Caco-2 (cell line): ENCODE data around the gene KLF7. TPM values are rescaled to one million over a fixed set of nuclear protein-coding genes. Genes with fewer than 3 reads are reported as not detected.

Experiments
- BruUV-seq: library from RNA; stranded (reverse); fragments of 400-500 nt; replicated peaks from 2 replicates; lab custom pipeline; 2021; lab: Mats Ljungman, UMichigan
- CTCF ChIA-PET: fragments of 300-600 bp; sonication (Branson Sonifier 250); formaldehyde crosslinking; loops from one replicate; lab custom pipeline; 2022; ENCODE audit warnings: antibody characterized with exemption; lab: Charles Lee
- POLR2A ChIA-PET: fragments of 300-600 bp; sonication (Branson Sonifier 250); formaldehyde crosslinking; loops from one replicate; lab custom pipeline; 2022; ENCODE audit warnings: antibody characterized with exemption; lab: Charles Lee
- DNase-seq, 2 experiments: peaks; one replicate each; pipeline versions ENCODE4 v3.0.0 to v3.0.0-alpha.2; 2020 to 2022
- H3K27me3 ChIP-seq: replicated peaks from 2 replicates; pipeline ENCODE4 v1.6.0; 2011; ENCODE audit warnings: low read length; ENCODE audit not compliant: control insufficient read depth, insufficient read depth
- H3K36me3 ChIP-seq: 2 replicates; pipeline ENCODE4 v1.5.1; 2011; ENCODE audit warnings: low read length; ENCODE audit not compliant: control insufficient read depth, insufficient read depth
- H3K4me1 ChIP-seq: fragments of 250-450 bp; sonication (Bioruptor Pico); 2 replicates; pipeline ENCODE4 v1.5.1; 2020; ENCODE audit warnings: mild to moderate bottlenecking
- H3K4me3 ChIP-seq: 2 replicates; pipeline ENCODE4 v1.5.1; 2011; ENCODE audit warnings: low read depth, mild to moderate bottlenecking, control low read depth, low read length
- H3K9me3 ChIP-seq: fragments of 250-450 bp; sonication (Bioruptor Pico); 2 replicates; pipeline ENCODE4 v1.5.1; 2020; ENCODE audit warnings: mild to moderate bottlenecking, moderate library complexity
- H3K27ac Mint-ChIP-seq: one replicate; pipeline ENCODE4 v1.8.0; 2022; ENCODE audit warnings: mixed read lengths; ENCODE audit not compliant: unreplicated experiment
- H3K27me3 Mint-ChIP-seq: one replicate; pipeline ENCODE4 v1.8.0; 2022; ENCODE audit warnings: mixed read lengths; ENCODE audit not compliant: insufficient read depth, unreplicated experiment
- H3K36me3 Mint-ChIP-seq: one replicate; pipeline ENCODE4 v1.8.0; 2022; ENCODE audit warnings: mild to moderate bottlenecking, mixed read lengths; ENCODE audit not compliant: insufficient read depth, unreplicated experiment
- H3K4me1 Mint-ChIP-seq: one replicate; pipeline ENCODE4 v1.8.0; 2022; ENCODE audit warnings: low read depth, mixed read lengths; ENCODE audit not compliant: unreplicated experiment
- H3K4me3 Mint-ChIP-seq: one replicate; pipeline ENCODE4 v1.8.0; 2022; ENCODE audit warnings: mild to moderate bottlenecking, moderate library complexity, mixed read lengths; ENCODE audit not compliant: unreplicated experiment
- H3K9me3 Mint-ChIP-seq: one replicate; pipeline ENCODE4 v1.8.0; 2022; ENCODE audit warnings: mixed read lengths; ENCODE audit not compliant: unreplicated experiment
- CTCF ChIP-seq, 2 experiments: fragments of 200-600 bp in 1 of 2; IDR thresholded peaks; 1 replicate in 1 of 2; 2 replicates in 1 of 2; pipeline versions ENCODE4 v1.5.1 to v1.8.0; 2011 to 2022; ENCODE audit warnings: antibody characterized with exemption in 1 of 2, control low read depth in 1 of 2, inconsistent platforms in 1 of 2, low read depth in 1 of 2, low read length in 1 of 2, mild to moderate bottlenecking in 1 of 2, moderate library complexity in 1 of 2; ENCODE audit not compliant: insufficient read depth in 1 of 2, severe bottlenecking in 1 of 2, unreplicated experiment in 1 of 2
- intact Hi-C: fragments of 100-400 bp; cut with micrococcal nuclease; formaldehyde crosslinking; loops from one replicate; pipeline ENCODE4 v1.10.0; 2022; ENCODE audit not compliant: unreplicated experiment
- total RNA-seq: library from RNA; stranded (reverse); gene quantifications from 2 replicates; pipeline ENCODE4 v1.2.3, GENCODE V29; 2022

Gene KLF7
- total RNA-seq, 1 experiment from 2014 or later = 0.36 TPM

GRCh38 chr2:207153266-207153975, 12.3 kb downstream of the KLF7 start:
- BruUV-seq = no TSS peak
- no peak overlapping the region for H3K4me3 Mint-ChIP-seq
- no peak for DNase-seq
- H3K27me3 Mint-ChIP-seq = peaks cover 21% of the 10 kb centered on the region
- no peak for TF ChIP-seq CTCF (IDR thresholded peaks at IDR 0.05; ENCODE audit: insufficient read depth in 1 of 2, low read depth in 1 of 2, low read length in 1 of 2, severe bottlenecking in 1 of 2, unreplicated experiment in 1 of 2)
- H3K27me3 ChIP-seq = no peaks in the 10 kb centered on the region
- no peaks in the 10 kb centered on the region for H3K36me3 Mint-ChIP-seq
- no peaks in the 10 kb centered on the region for H3K4me1 ChIP-seq
- CTCF ChIA-PET = no interaction called here
- H3K27ac Mint-ChIP-seq = no peak overlapping the region
- intact Hi-C loops = no loop called here
- H3K9me3 ChIP-seq = no peaks in the 10 kb centered on the region
- H3K4me3 ChIP-seq = no peak overlapping the region
- POLR2A ChIA-PET = no interaction called here
- no peaks in the 10 kb centered on the region for H3K36me3 ChIP-seq
- H3K4me1 Mint-ChIP-seq = no peaks in the 10 kb centered on the region
- no peaks in the 10 kb centered on the region for H3K9me3 Mint-ChIP-seq

DNA sequence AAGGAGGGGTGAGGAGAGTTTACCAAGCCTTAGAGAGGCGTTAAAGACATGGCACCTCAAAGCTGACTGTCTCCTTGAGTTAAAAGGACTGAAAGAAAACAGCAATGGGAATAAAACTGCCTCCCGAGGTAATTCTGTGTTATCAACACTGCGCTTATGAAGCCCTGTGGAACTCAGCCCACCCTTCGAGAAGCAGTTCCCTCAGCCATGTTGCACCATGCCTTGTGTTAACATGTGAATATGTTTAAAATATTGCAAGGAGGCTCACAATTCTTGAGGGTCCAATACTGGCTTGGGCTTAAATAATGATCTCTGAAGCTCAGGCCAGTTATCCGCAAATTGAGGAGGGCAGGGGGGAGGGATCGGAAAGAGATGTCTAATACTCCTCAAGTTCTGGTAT, 14.7 kb downstream of the KLF7 start:
- Histone ChIP-seq H3K4me3 (no peak overlapping the region), H3K9me3 (no peaks in the 10 kb centered on the region), H3K4me1 (no peaks in the 10 kb centered on the region), H3K27me3 (no peaks in the 10 kb centered on the region), H3K36me3 (no peaks in the 10 kb centered on the region)
- ChIA-PET POLR2A (no interaction called here), CTCF (interaction anchor here (0.5 kb wide), 1 partner anchor 370 kb away, joined by 6 read pairs; no protein-coding TSS in a partner anchor)
- no peak overlapping the region for H3K27ac Mint-ChIP-seq
- no peaks in the 10 kb centered on the region for H3K4me1 Mint-ChIP-seq
- no peak overlapping the region for H3K4me3 Mint-ChIP-seq
- TF ChIP-seq CTCF (IDR thresholded peaks at IDR 0.05; ENCODE audit: insufficient read depth in 1 of 2, low read depth in 1 of 2, low read length in 1 of 2, severe bottlenecking in 1 of 2, unreplicated experiment in 1 of 2) = no peak
- H3K36me3 Mint-ChIP-seq = no peaks in the 10 kb centered on the region
- intact Hi-C loops = no loop called here
- DNase-seq = no peak
- no TSS peak for BruUV-seq
- H3K9me3 Mint-ChIP-seq = no peaks in the 10 kb centered on the region
- H3K27me3 Mint-ChIP-seq = peaks cover 13% of the 10 kb centered on the region

GRCh38 chr2:207150284-207150683, 15.5 kb downstream of the KLF7 start:
- Histone ChIP-seq H3K9me3 (no peaks in the 10 kb centered on the region), H3K4me1 (no peaks in the 10 kb centered on the region)

More at GRCh38 chr2:207150284-207150683, 15.5 kb downstream of the KLF7 start:
- ChIA-PET POLR2A (no interaction called here), CTCF (no interaction called here)
- no peaks in the 10 kb centered on the region for H3K4me1 Mint-ChIP-seq
- no peak for TF ChIP-seq CTCF (IDR thresholded peaks at IDR 0.05; ENCODE audit: insufficient read depth in 1 of 2, low read depth in 1 of 2, low read length in 1 of 2, severe bottlenecking in 1 of 2, unreplicated experiment in 1 of 2)
- H3K27ac Mint-ChIP-seq = no peak overlapping the region
- intact Hi-C loops = no loop called here
- H3K4me3 ChIP-seq = no peak overlapping the region
- no peak overlapping the region for H3K4me3 Mint-ChIP-seq
- H3K27me3 ChIP-seq = no peaks in the 10 kb centered on the region
- no peaks in the 10 kb centered on the region for H3K36me3 Mint-ChIP-seq
- H3K27me3 Mint-ChIP-seq = peaks cover 13% of the 10 kb centered on the region
- DNase-seq = no peak
- no peaks in the 10 kb centered on the region for H3K9me3 Mint-ChIP-seq
- BruUV-seq = no TSS peak
- H3K36me3 ChIP-seq = no peaks in the 10 kb centered on the region
